Suppressor macrophage treated with lipopolysaccharide for 1 hour (primary cell): ENCODE results near the gene CDYL2.

Experiments used
- DNase-seq, 3 donors: peaks; one replicate each; pipeline ENCODE4 v3.0.0-alpha.2; 2020 to 2022

CDYL2 gene

GRCh38 chr16:80618862-80619648 is 185.3 kb downstream of the CDYL2 start:
- DNase-seq, result no peak

- no peak for DNase-seq
Observed at GRCh38 chr16:80616362-80616761, 188.0 kb downstream of the CDYL2 start.

- DNase-seq, result no peak
Observed at GRCh38 chr16:80615735-80616134, 188.7 kb downstream of the CDYL2 start.

GRCh38 chr16:80614908-80615671 is 189.3 kb downstream of the CDYL2 start:
- peak; percentile 4 to 42 (median 13) for DNase-seq

GRCh38 chr16:80612461-80613017 is 191.9 kb downstream of the CDYL2 start:
- no peak for DNase-seq

- DNase-seq, result no peak
Observed at GRCh38 chr16:80611930-80612327, 192.5 kb downstream of the CDYL2 start.

- no peak for DNase-seq
Observed at GRCh38 chr16:80611171-80611929, 193.0 kb downstream of the CDYL2 start.

- peak; percentile 72 to 77 (median 72) for DNase-seq
Observed at GRCh38 chr16:80610481-80611156, 193.8 kb downstream of the CDYL2 start.

- no peak for DNase-seq
Observed at GRCh38 chr16:80608946-80609345, 195.5 kb downstream of the CDYL2 start.

GRCh38 chr16:80607204-80607603 is 197.2 kb downstream of the CDYL2 start:
- no peak for DNase-seq

- DNase-seq, result no peak
Observed at GRCh38 chr16:80606221-80606766, 198.1 kb downstream of the CDYL2 start.

GRCh38 chr16:80604600-80605355 is 199.6 kb downstream of the CDYL2 start:
- no peak for DNase-seq

- DNase-seq, result no peak
Observed at GRCh38 chr16:80602894-80603293, 201.5 kb downstream of the CDYL2 start.

- DNase-seq, result no peak
Observed at GRCh38 chr16:80601182-80601581, 203.2 kb downstream of the CDYL2 start.

- no peak for DNase-seq
Observed at GRCh38 chr16:80599466-80599865, 204.9 kb downstream of the CDYL2 start.

- DNase-seq, result no peak
Observed at GRCh38 chr16:80596507-80597207, 207.7 kb downstream of the CDYL2 start.

- DNase-seq, result peak in 1 of 3 donors; percentile 30
Observed at GRCh38 chr16:80594756-80595155, 209.6 kb downstream of the CDYL2 start.

GRCh38 chr16:80592273-80592672 is 212.1 kb downstream of the CDYL2 start:
- no peak for DNase-seq

GRCh38 chr16:80591071-80591915 is 213.1 kb downstream of the CDYL2 start:
- peak; percentile 50 to 66 (median 51) for DNase-seq

- DNase-seq, result peak; percentile 85 to 86 (median 86)
Observed at GRCh38 chr16:80587071-80587470, 217.3 kb downstream of the CDYL2 start.
